ENCODE results near the gene HSPA12A. TPM values are rescaled to one million over a fixed set of nuclear protein-coding genes. Genes with fewer than 3 reads are reported as not detected.

Gene HSPA12A
- total and polyA plus RNA-seq, 2 donors (not counting 1 experiment from before 2014, with no cell fraction given), result 14.4 to 15.7 TPM

GRCh38 chr10:116769368-116769767 lies 27.0 kb upstream of the HSPA12A start:
- no peaks in the 10 kb centered on the region for H3K36me3 ChIP-seq (ENCODE audit: control insufficient read depth, insufficient read depth, low read length)
- H3K9me3 ChIP-seq (ENCODE audit: control insufficient read depth, insufficient read depth, low read depth, low read length), result no peaks in the 10 kb centered on the region
- H4K20me1 ChIP-seq (ENCODE audit: control insufficient read depth, extremely low read depth, insufficient read depth, low read length), result no peaks in the 10 kb centered on the region
- H2AFZ ChIP-seq (ENCODE audit: low read length), result no peak overlapping the region
- H3K27ac ChIP-seq (ENCODE audit: insufficient read depth, low read length), result peak overlapping the region; percentile 38
- H3K79me2 ChIP-seq (ENCODE audit: control insufficient read depth, insufficient read depth, low read length), result no peaks in the 10 kb centered on the region
- DNase-seq (ENCODE audit: low read depth in 2 of 2), result no peak
- no peak overlapping the region for H3K4me3 ChIP-seq (replicated peaks in 1 of 4; ENCODE audit: control extremely low read depth in 1 of 4, insufficient read depth in 1 of 4, low read depth in 3 of 4, low read length in 4 of 4)
- no peaks in the 10 kb centered on the region for H3K27me3 ChIP-seq (ENCODE audit: control insufficient read depth, insufficient read depth, low read length)
- H3K9ac ChIP-seq (ENCODE audit: insufficient read depth, low read length), result peak overlapping the region; percentile 23
- peaks cover 25% of the 10 kb centered on the region for H3K4me1 ChIP-seq (ENCODE audit: control insufficient read depth, extremely low read depth, insufficient read depth, low read length)
- no peak overlapping the region for H3K4me2 ChIP-seq (ENCODE audit: extremely low read depth, insufficient read depth, low read length)
- no peak for TF ChIP-seq EZH2 (IDR thresholded peaks at IDR 0.05; ENCODE audit: low read length, missing control alignments)

- no peaks in the 10 kb centered on the region for H4K20me1 ChIP-seq (ENCODE audit: control insufficient read depth, extremely low read depth, insufficient read depth, low read length)
- H3K27ac ChIP-seq (ENCODE audit: insufficient read depth, low read length), result no peak overlapping the region
- no peak overlapping the region for H2AFZ ChIP-seq (ENCODE audit: low read length)
- TF ChIP-seq CTCF (conservative IDR thresholded peaks at IDR 0.05 in 1 of 2, IDR thresholded peaks at IDR 0.05 in 1 of 2; ENCODE audit: low read depth in 1 of 2, low read length in 2 of 2) (no peak), EZH2 (IDR thresholded peaks at IDR 0.05; ENCODE audit: low read length, missing control alignments) (no peak)
- H3K4me1 ChIP-seq (ENCODE audit: control insufficient read depth, extremely low read depth, insufficient read depth, low read length), result peaks cover 25% of the 10 kb centered on the region
- no peaks in the 10 kb centered on the region for H3K27me3 ChIP-seq (ENCODE audit: control insufficient read depth, insufficient read depth, low read length)
- no peaks in the 10 kb centered on the region for H3K36me3 ChIP-seq (ENCODE audit: control insufficient read depth, insufficient read depth, low read length)
- H3K79me2 ChIP-seq (ENCODE audit: control insufficient read depth, insufficient read depth, low read length), result no peaks in the 10 kb centered on the region
- no peak for DNase-seq (ENCODE audit: low read depth in 2 of 2)
- H3K4me3 ChIP-seq (replicated peaks in 1 of 4; ENCODE audit: control extremely low read depth in 1 of 4, insufficient read depth in 1 of 4, low read depth in 3 of 4, low read length in 4 of 4), result no peak overlapping the region
- H3K9ac ChIP-seq (ENCODE audit: insufficient read depth, low read length), result no peak overlapping the region
- H3K9me3 ChIP-seq (ENCODE audit: control insufficient read depth, insufficient read depth, low read depth, low read length), result no peaks in the 10 kb centered on the region
- no peak overlapping the region for H3K4me2 ChIP-seq (ENCODE audit: extremely low read depth, insufficient read depth, low read length)
Observed at GRCh38 chr10:116768786-116769185, 26.4 kb upstream of the HSPA12A start.

- Histone ChIP-seq H3K27ac (ENCODE audit: insufficient read depth, low read length) (no peak overlapping the region), H3K4me2 (ENCODE audit: extremely low read depth, insufficient read depth, low read length) (no peak overlapping the region), H2AFZ (ENCODE audit: low read length) (peak overlapping the region; percentile 35), H3K27me3 (ENCODE audit: control insufficient read depth, insufficient read depth, low read length) (no peaks in the 10 kb centered on the region), H3K9me3 (ENCODE audit: control insufficient read depth, insufficient read depth, low read depth, low read length) (no peaks in the 10 kb centered on the region), H3K9ac (ENCODE audit: insufficient read depth, low read length) (no peak overlapping the region), H3K79me2 (ENCODE audit: control insufficient read depth, insufficient read depth, low read length) (no peaks in the 10 kb centered on the region), H4K20me1 (ENCODE audit: control insufficient read depth, extremely low read depth, insufficient read depth, low read length) (no peaks in the 10 kb centered on the region), H3K36me3 (ENCODE audit: control insufficient read depth, insufficient read depth, low read length) (no peaks in the 10 kb centered on the region), H3K4me1 (ENCODE audit: control insufficient read depth, extremely low read depth, insufficient read depth, low read length) (peaks cover 25% of the 10 kb centered on the region), H3K4me3 (replicated peaks in 1 of 4; ENCODE audit: control extremely low read depth in 1 of 4, insufficient read depth in 1 of 4, low read depth in 3 of 4, low read length in 4 of 4) (no peak overlapping the region)
- peak in 1 of 2 donors; percentile 8 for TF ChIP-seq CTCF (conservative IDR thresholded peaks at IDR 0.05 in 1 of 2, IDR thresholded peaks at IDR 0.05 in 1 of 2; ENCODE audit: low read depth in 1 of 2, low read length in 2 of 2)
- no peak for TF ChIP-seq EZH2 (IDR thresholded peaks at IDR 0.05; ENCODE audit: low read length, missing control alignments)
- peak; percentile 5 to 27 for DNase-seq (ENCODE audit: low read depth in 2 of 2)
Observed at GRCh38 chr10:116766837-116767634, 24.7 kb upstream of the HSPA12A start.

All from fibroblast of lung (primary cell).